ENCODE measurements around the gene CEP85.

CEP85 gene

GRCh38 chr1:26317612-26318337 is 83.8 kb downstream of the CEP85 start, which contains the start of gene CD52:
Gene CD52, plus strand, starts transcription at chr1:26317958. Its CDS starts 60 bp downstream, at chr1:26318018.
- peak; percentile 69 for DNase-seq

GRCh38 chr1:26318338-26319064 is 84.5 kb downstream of the CEP85 start:
- DNase-seq: no peak

- DNase-seq: no peak
These were observed 86.9 kb downstream of the CEP85 start for GRCh38 chr1:26320896-26321295.

GRCh38 chr1:26321315-26322041 is 87.5 kb downstream of the CEP85 start:
- DNase-seq: peak; percentile 94

GRCh38 chr1:26322042-26322331 is 88.0 kb downstream of the CEP85 start:
- no peak for DNase-seq

- no peak for DNase-seq
These were observed 89.4 kb downstream of the CEP85 start for GRCh38 chr1:26323382-26323781.

- no peak for DNase-seq
These were observed 90.5 kb downstream of the CEP85 start for GRCh38 chr1:26324550-26324949.

- DNase-seq: no peak
These were observed 94.0 kb downstream of the CEP85 start for GRCh38 chr1:26327956-26328362.
